ENCODE data around the gene C4orf46. TPM values are rescaled to one million over a fixed set of nuclear protein-coding genes. Genes with fewer than 3 reads are reported as not detected.
"Not testable (repeated sequence)": the region's sequence is repeated elsewhere in the genome, so short reads cannot be mapped to it uniquely, and the experiment has no call there.

Gene C4orf46
- total and polyA plus RNA-seq, 12 donors, result 1.6 to 10.3 (median 3.5) TPM

GRCh38 chr4:158666892-158667291 lies 4.8 kb downstream of the C4orf46 start:
- TF ChIP-seq CTCF (IDR thresholded peaks at IDR 0.05) (no peak), POLR2A (IDR thresholded peaks at IDR 0.05) (no peak)
- Histone ChIP-seq H3K27ac (no peak overlapping the region), H3K36me3 (replicated peaks in 1 of 2) (no peaks in the 10 kb centered on the region), H3K4me1 (replicated peaks in 1 of 2) (peaks cover 6 to 9% of the 10 kb centered on the region in 2 donors), H3K9me3 (replicated peaks in 1 of 3) (no peaks in the 10 kb centered on the region), H3K27me3 (no peaks in the 10 kb centered on the region), H3K4me3 (no peak overlapping the region)
- DNase-seq, result no peak
- intact Hi-C loops (cut with DNase I), result no loop called here
- WGBS, 4 donors, result 90 to 98% (median 95%) methylated on average over 2 of the region's 2 CpGs

- Histone ChIP-seq H3K4me3 (no peak overlapping the region), H3K4me1 (replicated peaks in 1 of 2) (no peaks in the 10 kb centered on the region), H3K36me3 (replicated peaks in 1 of 2) (no peaks in the 10 kb centered on the region), H3K9me3 (replicated peaks in 1 of 3) (no peaks in the 10 kb centered on the region), H3K27ac (no peak overlapping the region), H3K27me3 (no peaks in the 10 kb centered on the region)
- 93 to 99% (median 97%) methylated on average over 5 to 18 of the region's 18 CpGs for WGBS, 4 donors
- intact Hi-C loops (cut with DNase I), result no loop called here
- DNase-seq, result no peak
- TF ChIP-seq CTCF (IDR thresholded peaks at IDR 0.05) (no peak), POLR2A (IDR thresholded peaks at IDR 0.05) (no peak)
Observed at GRCh38 chr4:158664806-158665205, 6.9 kb downstream of the C4orf46 start.

- 75 to 85% (median 82%) methylated on average over 8 of the region's 8 CpGs for WGBS, 4 donors
- H3K4me1 ChIP-seq (replicated peaks in 1 of 2); DNase-seq; H3K27me3 ChIP-seq; H3K4me3 ChIP-seq; H3K9me3 ChIP-seq (replicated peaks in 1 of 3); H3K27ac ChIP-seq; H3K36me3 ChIP-seq (replicated peaks in 1 of 2); intact Hi-C loops (cut with DNase I): not testable (repeated sequence)
Observed at GRCh38 chr4:158663707-158664625, 7.7 kb downstream of the C4orf46 start.

- intact Hi-C loops (cut with DNase I); H3K4me1 ChIP-seq (replicated peaks in 1 of 2); H3K4me3 ChIP-seq; H3K36me3 ChIP-seq (replicated peaks in 1 of 2); DNase-seq; H3K9me3 ChIP-seq (replicated peaks in 1 of 3); H3K27ac ChIP-seq; H3K27me3 ChIP-seq: not testable (repeated sequence)
- WGBS, 4 donors, result 59 to 66% (median 61%) methylated on average over 4 of the region's 4 CpGs
Observed at GRCh38 chr4:158663255-158663654, 8.4 kb downstream of the C4orf46 start.

- Histone ChIP-seq H3K36me3 (replicated peaks in 1 of 2) (no peaks in the 10 kb centered on the region), H3K4me3 (no peak overlapping the region), H3K4me1 (replicated peaks in 1 of 2) (no peaks in the 10 kb centered on the region), H3K27me3 (no peaks in the 10 kb centered on the region), H3K9me3 (replicated peaks in 1 of 3) (no peaks in the 10 kb centered on the region), H3K27ac (no peak overlapping the region)
- TF ChIP-seq CTCF (IDR thresholded peaks at IDR 0.05) (no peak), POLR2A (IDR thresholded peaks at IDR 0.05) (no peak)
- 85 to 93% (median 89%) methylated on average over 8 to 11 of the region's 11 CpGs for WGBS, 4 donors
- no peak for DNase-seq
- intact Hi-C loops (cut with DNase I), result no loop called here
Observed at GRCh38 chr4:158657291-158657690, 14.4 kb downstream of the C4orf46 start.

Data from adrenal gland (tissue), 12 donors.